NCI-H748 (cell line): ENCODE measurements around the gene SEC23A.
"Not testable (repeated sequence)": the region's sequence is repeated elsewhere in the genome, so short reads cannot be mapped to it uniquely, and the experiment has no call there.

Source experiments
- DNase-seq: peaks from one replicate; lab custom pipeline; 2025; ENCODE audit not compliant: unreplicated experiment; lab: John Stamatoyannopoulos, UW

SEC23A gene

DNA sequence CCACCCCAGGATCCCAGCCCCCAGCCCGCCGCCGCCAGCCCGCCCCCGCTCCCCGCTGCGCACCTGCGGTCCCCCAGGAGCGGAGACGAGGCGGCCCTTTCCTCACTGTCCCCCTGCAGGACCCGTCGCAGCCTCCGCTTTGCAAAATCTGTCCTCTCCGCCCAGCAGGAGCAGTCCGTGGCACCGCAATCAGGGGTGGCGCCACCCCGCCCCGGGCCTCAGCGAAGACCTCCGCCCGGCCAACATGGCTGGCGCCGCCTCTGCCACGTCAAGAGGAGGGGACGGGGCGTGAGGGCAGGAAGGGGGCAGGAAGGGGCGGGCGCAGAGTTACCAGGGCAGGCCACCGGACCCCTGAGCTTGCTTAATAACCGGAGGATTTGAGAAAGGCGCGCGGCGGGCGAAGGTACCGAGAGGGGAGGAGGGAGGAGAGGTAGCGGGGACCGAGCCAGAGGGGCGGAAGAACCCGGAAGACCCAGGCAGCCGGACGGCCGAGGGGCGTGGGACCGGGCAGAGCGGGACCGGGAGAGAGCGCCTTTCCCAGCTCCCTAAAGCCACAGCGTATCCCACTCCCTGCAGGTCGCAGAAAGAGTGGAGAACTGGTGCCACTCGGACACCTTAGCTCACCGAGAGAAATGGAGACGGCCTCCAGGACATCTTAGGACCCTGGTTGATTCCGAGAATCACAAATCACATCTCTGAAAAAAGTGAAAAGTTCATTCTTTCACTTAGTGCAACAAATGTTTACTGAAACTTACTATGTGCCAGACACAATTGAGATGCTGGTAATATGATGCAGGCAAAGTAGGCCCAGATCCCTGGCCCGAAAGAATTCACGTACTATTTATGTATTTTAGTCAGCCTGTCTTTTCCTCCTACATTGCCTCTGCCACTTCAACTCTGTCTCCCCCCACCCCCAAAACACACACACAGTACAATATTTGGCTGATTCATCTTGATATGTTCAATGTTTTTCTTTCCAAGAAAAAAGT lies at the start of gene SEC23A:
SEC23A (minus strand) TSS at position 267 of the 989 bp plus-strand sequence. CDS start 7,117 bp downstream, outside the sequence.
- peak; percentile 93 for DNase-seq

DNA sequence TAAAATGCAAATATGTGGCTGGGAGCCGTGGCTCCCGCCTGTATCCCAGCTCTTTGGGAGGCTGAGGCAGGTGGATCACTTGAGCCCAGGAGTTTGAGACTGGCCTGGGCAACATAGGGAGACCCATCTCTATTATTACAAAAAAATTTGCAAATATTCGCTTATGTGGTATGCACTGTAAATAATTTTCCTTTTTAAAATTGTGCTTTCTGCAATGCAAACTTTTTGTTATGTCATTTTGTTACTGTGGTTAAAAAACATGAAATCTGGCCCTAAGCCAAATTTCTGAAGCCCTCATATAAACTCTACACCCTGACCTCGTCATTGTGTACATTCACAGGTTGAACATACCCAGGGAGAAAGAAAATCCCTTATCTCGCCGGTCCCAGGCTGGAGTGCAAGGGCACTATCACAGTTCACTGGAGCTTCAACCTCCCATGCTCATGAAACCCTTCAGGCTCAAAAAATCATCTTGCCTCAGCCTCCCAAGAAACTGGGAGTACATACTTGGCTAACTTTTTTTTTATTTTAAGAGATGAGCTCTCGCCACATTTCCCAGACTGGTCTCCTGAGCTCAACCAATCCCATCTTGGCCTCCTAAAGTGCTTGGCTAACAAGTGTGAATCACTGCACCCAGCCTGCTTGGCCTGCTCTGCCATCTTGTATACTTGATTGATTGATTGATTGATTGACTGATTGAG lies 42.4 kb upstream of the SEC23A start:
- DNase-seq: no peak

DNA sequence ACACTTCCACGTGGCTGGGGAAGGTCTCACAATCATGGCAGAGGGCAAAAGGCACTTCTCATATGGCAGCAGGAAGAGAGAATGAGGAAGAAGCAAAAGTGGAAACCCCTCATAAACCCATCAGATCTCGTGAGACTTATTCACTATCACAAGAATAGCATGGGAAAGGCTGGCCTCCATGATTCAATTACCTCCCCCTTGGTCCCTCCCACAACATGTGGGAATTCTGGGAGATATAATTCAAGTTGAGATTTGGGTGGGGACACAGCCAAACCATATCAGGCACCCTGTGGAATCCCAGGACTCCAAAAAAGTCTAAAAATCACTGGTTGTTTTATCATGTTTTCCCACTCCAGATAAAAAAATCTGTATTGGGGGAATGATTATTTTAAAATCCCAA lies 40.2 kb upstream of the SEC23A start:
- not testable (repeated sequence) for DNase-seq

GRCh38 chr14:39141623-39142022 lies 38.6 kb upstream of the SEC23A start:
- DNase-seq: not testable (repeated sequence)

- no peak for DNase-seq
These were observed 37.1 kb upstream of the SEC23A start for GRCh38 chr14:39140170-39140569.

DNA sequence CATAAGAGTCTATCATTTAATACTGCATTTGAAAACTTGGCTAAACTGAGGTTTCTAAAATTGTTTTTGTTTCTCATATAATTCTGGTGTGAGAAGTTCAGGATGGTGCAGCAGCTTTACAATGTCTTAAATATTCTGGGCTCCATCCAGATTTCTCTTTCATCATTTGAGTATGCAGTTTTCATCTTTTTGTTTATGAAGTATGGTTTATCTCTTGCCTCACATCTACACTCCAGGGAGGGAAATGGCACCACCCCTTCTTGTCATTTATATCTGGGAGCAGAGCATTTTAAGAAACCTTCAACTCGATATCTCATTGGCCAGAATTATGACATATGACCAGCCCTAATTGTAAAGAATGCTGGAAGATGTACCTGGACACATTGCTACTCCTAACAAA lies 35.4 kb upstream of the SEC23A start:
- no peak for DNase-seq

DNA sequence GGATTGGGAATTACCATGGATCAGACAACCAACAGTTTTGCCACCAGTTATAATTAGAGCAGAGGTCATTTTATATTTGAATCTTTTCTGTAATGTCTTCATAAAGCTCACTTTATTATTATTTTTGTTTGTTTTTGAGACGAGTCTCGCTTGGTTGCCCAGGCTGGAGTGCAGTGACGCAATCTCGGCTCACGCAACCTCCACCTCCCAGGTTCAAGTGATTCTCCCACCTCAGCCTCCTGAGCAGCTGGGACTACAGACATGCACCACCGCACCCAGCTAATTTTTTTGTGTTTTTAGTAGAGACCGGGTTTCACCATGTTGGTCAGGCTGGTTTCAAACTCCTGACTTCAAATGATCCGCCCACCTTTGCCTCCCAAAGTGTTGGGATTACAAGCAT lies 34.8 kb upstream of the SEC23A start:
- not testable (repeated sequence) for DNase-seq

GRCh38 chr14:39122330-39123138 lies 19.5 kb upstream of the SEC23A start:
- DNase-seq: no peak

DNA sequence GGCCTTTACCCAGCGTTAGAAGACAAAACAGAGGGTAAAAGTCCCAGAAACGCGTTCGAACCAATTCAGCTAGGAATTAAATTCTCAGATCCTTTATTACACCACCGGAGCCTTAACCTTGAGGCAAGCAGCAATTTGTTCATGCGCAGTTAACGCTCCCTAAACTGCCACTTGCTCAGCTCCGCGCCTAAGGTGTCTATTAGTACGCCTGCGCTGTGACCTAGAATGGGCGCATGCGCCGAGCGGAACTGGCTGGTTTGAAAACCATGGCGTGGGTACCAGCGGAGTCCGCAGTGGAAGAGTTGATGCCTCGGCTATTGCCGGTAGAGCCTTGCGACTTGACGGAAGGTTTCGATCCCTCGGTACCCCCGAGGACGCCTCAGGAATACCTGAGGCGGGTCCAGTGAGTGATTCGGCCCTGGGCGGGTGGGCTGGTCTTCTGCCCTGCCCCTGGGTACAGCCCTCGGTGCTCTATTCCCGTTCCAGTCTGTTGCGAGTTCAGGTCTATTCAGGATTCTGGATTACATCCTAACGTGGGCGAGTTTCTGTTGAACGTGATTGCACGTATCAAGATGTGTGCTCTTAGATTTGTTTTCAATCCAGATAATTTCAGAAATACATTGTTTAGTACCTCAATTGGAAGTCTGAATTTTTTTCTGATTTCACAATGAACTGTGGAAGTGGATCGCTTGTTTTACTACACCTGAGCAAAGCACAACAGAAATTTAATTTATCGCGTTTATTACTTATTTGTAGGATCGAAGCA lies 11.2 kb upstream of the SEC23A start, which contains the start of gene GEMIN2:
GEMIN2 (plus strand) TSS at position 251 of the 766 bp plus-strand sequence; CDS start at position 267, 16 bp downstream.
- peak; percentile 97 for DNase-seq

DNA sequence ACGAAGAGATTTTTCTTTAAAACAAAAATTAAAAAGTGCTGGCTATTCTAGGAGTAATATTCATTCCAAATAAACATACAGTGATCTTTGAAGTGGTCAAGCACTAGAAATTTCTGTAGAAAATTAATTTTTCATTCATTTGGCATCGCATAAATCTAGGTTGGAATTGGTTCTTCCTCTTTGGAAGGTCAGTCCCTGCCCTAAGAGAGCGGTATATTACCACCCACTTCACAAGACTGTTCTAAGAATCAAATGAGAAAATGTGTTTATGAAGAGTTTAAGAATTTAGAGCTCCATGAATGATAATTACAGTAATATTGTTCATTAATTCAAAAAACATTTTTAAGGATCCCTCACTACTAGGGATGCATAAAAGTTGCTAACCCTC lies 10.6 kb upstream of the SEC23A start:
- DNase-seq: no peak

DNA sequence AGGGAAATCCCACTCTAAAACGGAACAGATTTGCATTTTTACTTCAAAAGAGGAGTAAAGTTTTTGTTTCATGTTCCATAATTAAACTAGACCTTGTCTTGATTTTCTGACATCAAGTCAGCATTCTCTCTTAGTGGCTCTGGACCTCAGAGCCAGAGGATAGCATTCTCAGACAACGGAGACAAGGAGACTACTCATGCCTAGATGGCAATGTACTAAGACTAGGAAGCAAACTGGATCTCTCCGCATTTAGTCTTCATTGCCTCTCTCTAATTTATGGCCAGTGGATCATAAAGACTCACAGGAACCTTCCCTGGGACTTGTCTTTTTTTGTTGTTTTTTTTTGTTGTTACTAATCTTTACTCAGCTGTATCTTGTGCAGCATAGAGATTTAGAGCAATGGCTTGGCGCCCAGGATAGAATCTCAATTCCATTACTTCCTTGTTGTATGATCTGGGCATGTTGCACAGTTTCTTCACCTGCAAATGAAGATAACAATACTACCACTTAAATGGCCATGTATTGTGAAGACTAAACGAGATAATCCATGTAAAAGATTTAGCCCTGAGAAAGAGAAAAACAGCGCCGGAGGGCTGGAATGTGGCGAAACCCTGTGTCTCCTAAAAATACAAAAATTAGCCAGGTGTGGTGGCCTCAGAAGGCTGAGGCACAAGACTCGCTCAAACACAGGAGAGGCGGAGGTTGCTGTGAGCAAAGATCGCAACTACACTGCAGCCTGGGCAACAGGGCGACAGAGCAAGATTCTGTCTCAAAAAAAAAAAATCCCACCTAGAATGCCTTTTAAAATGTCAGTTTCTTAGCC lies 7.1 kb upstream of the SEC23A start:
- DNase-seq: no peak

- DNase-seq: no peak
These were observed 5.8 kb upstream of the SEC23A start for GRCh38 chr14:39108791-39109190.

DNA sequence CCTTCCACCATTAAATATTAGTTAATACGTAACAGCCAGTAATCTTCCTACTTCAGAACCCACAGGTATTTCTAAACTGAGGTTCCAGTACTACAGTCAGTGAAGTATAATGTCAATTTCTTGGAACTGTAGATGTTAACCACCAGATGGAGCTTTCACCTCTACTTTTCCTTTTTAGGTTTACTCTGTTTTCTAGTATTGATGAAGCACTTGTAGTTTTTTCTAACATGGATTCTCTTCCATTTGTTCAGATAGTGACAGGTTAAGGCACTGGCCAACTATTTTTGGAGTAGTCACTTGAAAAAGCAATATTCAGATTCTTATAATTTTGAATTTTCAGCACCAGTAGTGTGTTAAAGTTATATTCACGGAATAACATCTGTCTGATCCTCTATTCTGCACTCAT lies 4.6 kb upstream of the SEC23A start:
- peak; percentile 54 for DNase-seq

- DNase-seq: not testable (repeated sequence)
These were observed 1.2 kb upstream of the SEC23A start for GRCh38 chr14:39104078-39104801.

DNA sequence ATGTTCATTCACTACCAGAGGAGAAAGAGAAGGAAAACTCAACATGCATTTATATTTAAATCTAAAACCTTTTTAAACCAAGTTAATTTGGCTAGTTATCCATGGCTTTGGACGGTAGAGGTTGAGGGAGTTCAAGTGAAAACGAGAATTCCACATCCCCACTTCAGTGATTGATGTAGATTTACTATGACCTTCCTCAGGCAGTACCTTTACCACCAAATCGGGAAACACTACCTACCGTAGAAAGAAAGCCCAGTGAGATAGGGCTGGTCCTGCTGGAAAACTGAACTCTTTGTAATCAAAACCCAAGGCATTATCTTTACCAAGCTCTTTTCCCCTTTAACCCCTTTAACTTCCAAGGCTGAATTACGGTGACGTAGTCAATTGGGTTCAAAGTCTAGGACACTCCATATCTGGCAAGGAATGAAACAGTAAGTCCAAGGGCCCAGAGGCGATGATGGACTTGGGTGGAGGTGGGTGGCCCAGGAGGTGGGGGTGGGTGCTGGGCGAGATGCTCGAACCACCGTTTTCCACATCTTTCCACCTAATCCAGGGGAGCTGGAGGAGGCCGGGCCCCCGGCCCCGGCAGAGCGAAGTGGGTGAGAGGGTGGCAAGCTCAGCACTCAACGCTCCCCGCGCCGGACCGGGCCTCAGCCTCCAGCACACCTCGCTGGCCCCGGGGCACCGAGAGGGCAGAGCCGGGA lies 618 bp downstream of the SEC23A start:
- DNase-seq: peak; percentile 54

DNA sequence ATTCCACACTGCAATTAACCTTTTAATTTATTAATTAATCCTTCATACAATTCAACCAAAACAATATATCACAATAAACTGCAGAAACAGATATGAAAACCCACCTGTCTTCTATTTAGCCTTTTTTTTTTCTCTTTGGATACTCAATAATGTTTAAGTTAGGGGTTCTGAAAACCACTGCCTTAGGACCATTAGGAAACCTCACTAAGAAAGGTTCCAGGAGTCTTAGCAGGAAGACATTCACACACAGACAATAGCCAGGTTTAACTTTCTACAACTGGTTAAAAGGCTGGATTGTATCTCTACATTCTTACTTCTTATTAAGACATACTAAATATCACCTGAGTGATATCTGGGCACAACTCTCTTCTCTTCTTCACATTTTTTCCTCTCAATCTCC lies 3.3 kb downstream of the SEC23A start:
- DNase-seq: no peak

- DNase-seq: not testable (repeated sequence)
These were observed 3.8 kb downstream of the SEC23A start for GRCh38 chr14:39099215-39099614.

GRCh38 chr14:39097159-39097558 lies 5.9 kb downstream of the SEC23A start:
- no peak for DNase-seq
